Neural crest cell (in vitro differentiated cells): ENCODE data around the gene ZNF217. TPM values are rescaled to one million over a fixed set of nuclear protein-coding genes. Genes with fewer than 3 reads are reported as not detected.
A peak's percentile ranks its signal among the peaks of the same experiment; 100 is the strongest.

ENCODE experiments used
- DNase-seq: peaks from one replicate; pipeline ENCODE4 v3.0.0; 2021; ENCODE audit warnings: low read depth, mixed read lengths, low spot score
- H3K27ac Mint-ChIP-seq: one replicate; pipeline ENCODE4 v1.8.0; 2021; ENCODE audit warnings: mild to moderate bottlenecking, mixed read lengths; ENCODE audit not compliant: unreplicated experiment
- H3K27me3 Mint-ChIP-seq: 2 replicates; pipeline ENCODE4 v1.8.0; 2021; ENCODE audit warnings: low read depth, mild to moderate bottlenecking, mixed read lengths
- H3K36me3 Mint-ChIP-seq: 2 replicates; pipeline ENCODE4 v1.8.0; 2021; ENCODE audit warnings: low read depth, mild to moderate bottlenecking, mixed read lengths
- H3K4me1 Mint-ChIP-seq: 2 replicates; pipeline ENCODE4 v1.8.0; 2021; ENCODE audit warnings: mixed read lengths
- H3K4me3 Mint-ChIP-seq: one replicate; pipeline ENCODE4 v1.8.0; 2021; ENCODE audit warnings: mild to moderate bottlenecking, mixed read lengths
- H3K9me3 Mint-ChIP-seq: 2 replicates; pipeline ENCODE4 v1.8.0; 2021; ENCODE audit warnings: mixed read lengths
- total RNA-seq: library from RNA; stranded (reverse); gene quantifications from 2 replicates; pipeline ENCODE4 v1.2.1, GENCODE V29; 2021
- TF ChIP-seq, protein P1 (sequence below): fragments of 200-600 bp; sonication (generic); conservative IDR thresholded peaks from 2 replicates; pipeline ENCODE4 v1.5.0; 2021; ENCODE audit warnings: antibody characterized with exemption, mild to moderate bottlenecking

ZNF217 gene
- total RNA-seq, 1 donor from 2014 or later, result 35.5 TPM

DNA sequence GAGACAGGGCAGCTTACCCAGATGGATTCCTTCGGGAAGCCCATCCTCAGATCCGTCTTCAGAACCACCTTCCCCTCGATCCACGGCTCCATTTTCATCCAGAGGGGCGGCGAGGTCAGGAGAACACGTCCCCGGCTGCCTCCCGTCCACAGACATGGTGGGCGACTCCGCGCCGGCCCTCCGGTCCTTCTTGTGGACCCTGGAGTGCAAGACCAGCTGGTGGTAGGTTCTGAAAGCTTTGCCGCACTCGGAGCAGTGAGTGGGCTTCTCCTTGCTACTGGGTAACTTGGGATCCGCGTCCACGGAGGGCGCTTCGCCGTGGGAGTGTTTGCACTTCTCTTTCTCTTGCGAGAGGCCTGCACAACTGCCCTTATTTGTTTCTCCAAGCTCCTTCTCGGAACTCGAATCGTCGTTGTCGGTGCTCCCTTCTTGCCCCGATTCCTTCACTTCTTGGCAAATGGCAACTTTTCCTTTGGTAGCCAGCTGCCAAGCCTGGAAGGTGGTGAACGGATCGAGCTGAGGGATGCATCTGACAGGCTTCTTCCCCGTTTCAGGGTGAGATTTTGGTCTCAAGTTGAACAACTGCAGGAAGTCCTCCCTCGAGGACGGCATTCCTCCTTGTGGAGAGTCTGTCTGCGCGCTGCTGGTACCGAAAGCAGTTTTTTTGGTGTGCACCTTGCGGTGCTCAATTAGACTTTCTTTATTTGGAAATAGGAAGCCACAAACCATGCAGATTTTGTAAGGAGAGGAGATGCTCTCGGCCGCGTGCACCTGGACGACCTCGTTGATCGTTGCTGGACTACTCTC is 12.0 kb downstream of the ZNF217 start:
- DNase-seq, result no peak
- Mint-ChIP-seq H3K27me3 (no peaks in the 10 kb centered on the region), H3K4me3 (no peak overlapping the region), H3K36me3 (peaks cover 16% of the 10 kb centered on the region), H3K9me3 (no peaks in the 10 kb centered on the region), H3K27ac (no peak overlapping the region), H3K4me1 (peaks cover 68% of the 10 kb centered on the region)
- TF ChIP-seq, protein P1, sequence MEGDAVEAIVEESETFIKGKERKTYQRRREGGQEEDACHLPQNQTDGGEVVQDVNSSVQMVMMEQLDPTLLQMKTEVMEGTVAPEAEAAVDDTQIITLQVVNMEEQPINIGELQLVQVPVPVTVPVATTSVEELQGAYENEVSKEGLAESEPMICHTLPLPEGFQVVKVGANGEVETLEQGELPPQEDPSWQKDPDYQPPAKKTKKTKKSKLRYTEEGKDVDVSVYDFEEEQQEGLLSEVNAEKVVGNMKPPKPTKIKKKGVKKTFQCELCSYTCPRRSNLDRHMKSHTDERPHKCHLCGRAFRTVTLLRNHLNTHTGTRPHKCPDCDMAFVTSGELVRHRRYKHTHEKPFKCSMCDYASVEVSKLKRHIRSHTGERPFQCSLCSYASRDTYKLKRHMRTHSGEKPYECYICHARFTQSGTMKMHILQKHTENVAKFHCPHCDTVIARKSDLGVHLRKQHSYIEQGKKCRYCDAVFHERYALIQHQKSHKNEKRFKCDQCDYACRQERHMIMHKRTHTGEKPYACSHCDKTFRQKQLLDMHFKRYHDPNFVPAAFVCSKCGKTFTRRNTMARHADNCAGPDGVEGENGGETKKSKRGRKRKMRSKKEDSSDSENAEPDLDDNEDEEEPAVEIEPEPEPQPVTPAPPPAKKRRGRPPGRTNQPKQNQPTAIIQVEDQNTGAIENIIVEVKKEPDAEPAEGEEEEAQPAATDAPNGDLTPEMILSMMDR, result no peak

DNA sequence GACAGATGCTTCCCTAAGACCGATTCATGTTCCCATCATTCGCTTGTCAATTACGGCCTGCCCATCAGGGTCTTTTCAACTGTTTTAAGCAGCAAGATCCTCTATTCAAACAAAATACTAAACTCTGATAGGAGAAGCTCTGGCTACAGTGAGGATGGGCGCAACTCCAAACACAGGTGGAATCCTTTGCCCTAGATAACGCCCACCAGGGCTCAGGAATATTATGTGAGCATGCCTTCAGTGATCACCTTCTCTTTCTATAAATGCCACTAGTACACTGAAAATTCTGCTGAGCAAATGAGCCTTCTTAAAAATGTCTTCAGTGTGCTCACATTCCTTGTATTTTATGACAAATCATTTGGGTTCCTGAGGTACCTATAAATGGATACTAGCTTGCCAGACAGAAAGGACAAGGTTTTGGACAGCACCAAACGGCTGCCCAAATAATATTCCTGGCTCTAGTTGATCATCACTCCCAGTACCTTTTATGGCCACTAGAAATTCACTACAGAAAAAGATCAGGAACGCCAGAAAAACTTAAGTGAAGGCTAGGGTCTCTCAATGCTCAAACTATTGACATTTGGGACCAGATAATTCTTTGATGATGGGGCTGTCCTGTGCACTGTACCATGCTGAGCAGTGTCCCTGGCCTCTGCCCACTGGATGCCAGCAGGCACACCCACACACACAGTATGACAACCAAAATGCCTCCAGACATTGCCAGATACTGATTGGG is 13.1 kb downstream of the ZNF217 start:
- Mint-ChIP-seq H3K27me3 (no peaks in the 10 kb centered on the region), H3K36me3 (peaks cover 25% of the 10 kb centered on the region), H3K27ac (peak overlapping the region; percentile 4), H3K4me1 (peaks cover 57% of the 10 kb centered on the region), H3K4me3 (peak overlapping the region; percentile 27), H3K9me3 (no peaks in the 10 kb centered on the region)
- no peak for DNase-seq
- TF ChIP-seq, protein P1, result peak; percentile 46

DNA sequence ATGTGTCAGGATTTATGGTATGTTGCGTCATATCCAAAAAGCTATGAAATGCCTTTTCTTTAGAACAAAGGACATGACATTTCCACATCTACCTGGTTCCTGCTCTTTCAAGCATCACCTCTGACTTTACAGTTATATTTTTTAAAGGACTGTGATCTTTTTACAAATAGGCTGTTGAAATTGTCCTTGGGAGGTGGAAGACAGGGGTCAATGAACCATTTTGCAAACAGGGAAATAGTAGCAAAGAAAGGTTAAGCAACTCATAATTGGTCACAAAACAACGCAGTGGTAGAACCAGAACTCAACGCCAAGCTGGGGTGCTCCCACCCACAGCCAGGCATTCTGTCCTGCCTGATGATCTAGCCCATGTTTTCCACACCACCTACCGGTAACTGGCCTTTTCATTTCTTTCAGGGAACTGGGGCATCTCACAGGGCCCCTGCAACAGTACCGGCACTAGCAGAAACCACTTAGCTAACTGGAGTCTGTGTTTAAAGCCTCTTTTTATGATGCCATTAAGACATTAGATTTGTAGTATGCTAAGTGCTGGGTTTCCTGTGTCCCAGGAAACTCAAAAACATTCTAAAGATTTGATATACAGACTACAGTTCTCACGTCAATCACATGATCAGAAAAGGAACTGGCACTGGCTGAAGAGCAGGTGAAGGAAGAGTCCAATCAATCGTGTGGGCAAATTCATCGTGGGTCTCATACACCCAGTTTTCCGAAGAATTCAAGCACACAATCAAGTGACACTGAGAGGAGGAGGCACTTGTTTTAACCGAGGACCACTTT is 13.9 kb downstream of the ZNF217 start:
- Mint-ChIP-seq H3K4me3 (peak overlapping the region; percentile 15), H3K36me3 (peaks cover 27% of the 10 kb centered on the region), H3K27ac (peak overlapping the region; percentile 4), H3K4me1 (peaks cover 51% of the 10 kb centered on the region), H3K9me3 (no peaks in the 10 kb centered on the region), H3K27me3 (no peaks in the 10 kb centered on the region)
- no peak for DNase-seq
- TF ChIP-seq, protein P1, result no peak

DNA sequence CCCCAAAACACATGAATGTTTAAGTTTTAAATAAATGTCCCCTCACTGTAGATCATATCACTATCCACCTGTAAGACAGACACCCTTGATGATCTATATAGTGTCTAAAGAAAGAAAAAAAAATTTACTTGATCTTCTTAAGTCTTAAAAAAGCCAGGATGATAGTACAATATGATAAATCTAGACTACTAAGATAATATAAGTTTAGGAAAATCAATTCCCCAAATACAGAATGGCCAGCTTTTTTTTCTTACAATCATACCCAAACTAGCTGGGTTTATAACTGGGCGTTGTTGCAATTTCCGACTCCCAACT is 14.4 kb downstream of the ZNF217 start:
- TF ChIP-seq, protein P1, result no peak
- H3K36me3 Mint-ChIP-seq, result peaks cover 29% of the 10 kb centered on the region

DNA sequence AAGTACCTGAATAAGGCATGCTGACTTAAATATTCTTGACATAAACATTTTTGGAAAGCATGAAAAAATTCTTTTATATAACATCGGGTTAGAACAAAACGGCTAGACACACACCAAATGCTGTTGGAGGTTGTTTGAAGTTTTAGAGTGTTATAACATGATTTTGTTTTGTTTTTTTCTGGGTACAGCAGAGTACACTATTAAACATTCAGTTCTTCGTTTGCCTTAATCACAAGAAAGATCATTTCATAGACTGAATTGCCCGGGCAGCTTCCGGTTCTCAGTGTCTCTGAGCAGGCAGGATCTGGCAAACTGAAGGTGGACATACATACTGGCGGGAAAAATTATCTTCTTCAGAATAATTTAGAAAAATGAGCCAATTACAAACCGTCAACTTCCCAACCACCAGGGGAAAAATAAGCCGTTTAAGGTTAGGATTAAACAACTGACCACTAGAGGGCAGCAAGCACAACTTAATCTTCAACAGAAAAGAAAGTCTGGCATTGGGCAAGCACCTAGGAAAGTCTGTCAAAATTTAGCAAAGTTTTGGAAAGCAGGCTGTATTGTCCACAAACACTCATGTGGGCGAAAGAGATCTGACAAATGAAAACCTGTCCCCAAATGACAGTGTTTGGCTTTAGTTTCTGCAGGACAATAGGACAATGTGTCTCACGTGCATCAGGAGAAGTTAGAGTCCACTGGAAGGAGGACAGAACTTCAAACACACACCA is 15.0 kb downstream of the ZNF217 start:
- Mint-ChIP-seq H3K27ac (no peak overlapping the region), H3K4me1 (peaks cover 40% of the 10 kb centered on the region), H3K36me3 (peaks cover 32% of the 10 kb centered on the region), H3K9me3 (no peaks in the 10 kb centered on the region), H3K4me3 (peak overlapping the region; percentile 25), H3K27me3 (no peaks in the 10 kb centered on the region)
- DNase-seq, result peak; percentile 72
- TF ChIP-seq, protein P1, result peak; percentile 97

More for the DNA sequence above, 14.4 kb downstream of the ZNF217 start:
- Mint-ChIP-seq H3K27ac (no peak overlapping the region), H3K4me1 (peaks cover 46% of the 10 kb centered on the region), H3K9me3 (no peaks in the 10 kb centered on the region), H3K27me3 (no peaks in the 10 kb centered on the region), H3K4me3 (peak overlapping the region; percentile 25)
- no peak for DNase-seq
